Measurements from ENCODE around the gene LRFN2.

Gene LRFN2

DNA sequence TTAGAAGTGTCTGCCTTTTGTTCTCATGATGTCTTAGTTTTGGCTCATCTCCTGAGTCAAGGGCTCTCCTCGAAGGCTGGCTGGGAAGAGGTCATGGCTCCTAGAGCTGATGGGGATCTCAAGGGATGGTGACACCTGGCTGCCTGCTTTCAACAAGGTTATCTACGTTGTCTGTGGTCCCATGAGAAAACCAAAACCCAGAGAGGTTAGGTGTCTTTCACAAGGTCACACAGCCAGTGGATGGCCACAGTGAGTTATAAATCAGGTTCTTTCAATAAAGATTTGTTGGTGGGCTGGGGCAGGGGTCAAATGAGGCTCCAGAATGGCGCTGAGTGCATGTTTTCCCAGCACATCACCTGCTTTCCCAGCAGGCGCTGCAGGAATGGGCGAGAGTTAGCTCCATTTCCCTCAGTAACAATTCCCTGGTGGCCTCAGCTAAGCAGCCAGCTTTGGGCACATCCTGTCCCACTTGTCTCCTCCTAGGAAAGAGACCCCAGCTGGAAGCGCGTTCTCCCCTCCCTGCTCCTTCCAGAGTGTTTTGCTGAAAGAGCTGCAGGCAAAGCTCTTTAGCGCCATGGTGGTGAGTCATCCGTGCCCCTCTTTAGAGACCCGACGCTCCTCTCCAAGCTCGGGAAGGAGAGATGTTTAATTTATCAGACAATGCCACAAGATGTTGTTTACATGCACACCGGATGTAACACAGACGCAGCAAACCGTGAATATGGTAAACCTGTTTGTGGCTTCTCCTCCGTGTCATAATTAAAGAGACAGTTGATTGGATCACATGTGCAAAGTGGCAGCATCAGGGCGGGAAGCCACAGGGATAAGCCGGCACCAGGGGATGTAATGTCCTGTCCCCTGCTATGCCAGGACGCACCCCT is 109.7 kb downstream of the LRFN2 start:
- DNase-seq (ENCODE audit: low spot score): no peak

DNA sequence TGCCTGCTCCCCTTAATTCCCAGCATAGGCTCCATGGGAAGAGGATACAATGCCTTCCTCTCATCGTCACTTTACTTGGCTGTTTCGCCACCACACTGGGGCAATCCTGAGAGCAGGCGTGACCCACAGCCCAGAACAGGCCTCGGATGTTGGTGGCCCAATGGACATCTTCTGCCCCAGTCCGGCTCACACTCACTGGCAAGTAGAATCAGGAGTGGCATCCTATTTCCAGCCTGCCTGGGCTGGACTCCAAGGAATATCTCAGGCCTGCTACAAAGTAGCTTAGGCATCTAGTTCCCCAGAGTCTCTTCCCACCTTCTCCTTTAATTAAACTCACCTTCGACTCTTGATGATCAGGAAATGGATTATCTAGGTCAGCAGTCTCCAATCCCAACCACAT is 110.5 kb downstream of the LRFN2 start:
- DNase-seq (ENCODE audit: low spot score): no peak

DNA sequence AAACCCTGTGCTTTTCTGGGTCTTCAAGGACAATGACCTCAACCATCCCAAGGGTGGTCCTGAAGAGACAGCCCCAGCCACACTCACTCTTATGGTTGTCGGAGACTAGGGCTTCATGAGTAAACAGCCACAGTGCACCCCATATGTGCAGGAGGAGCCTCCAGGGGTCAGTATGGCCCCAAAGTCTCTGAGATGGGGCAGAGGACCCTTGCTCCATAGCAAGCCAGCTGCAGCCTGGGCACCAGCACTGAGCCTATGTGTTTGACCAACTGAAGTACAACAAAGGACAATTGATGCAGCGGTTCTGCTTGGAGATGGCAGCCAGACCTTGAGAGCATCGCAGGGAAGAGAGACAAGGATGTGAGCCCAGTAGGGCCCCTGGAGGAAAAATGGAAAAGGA is 112.2 kb downstream of the LRFN2 start:
- DNase-seq (ENCODE audit: low spot score): no peak

DNA sequence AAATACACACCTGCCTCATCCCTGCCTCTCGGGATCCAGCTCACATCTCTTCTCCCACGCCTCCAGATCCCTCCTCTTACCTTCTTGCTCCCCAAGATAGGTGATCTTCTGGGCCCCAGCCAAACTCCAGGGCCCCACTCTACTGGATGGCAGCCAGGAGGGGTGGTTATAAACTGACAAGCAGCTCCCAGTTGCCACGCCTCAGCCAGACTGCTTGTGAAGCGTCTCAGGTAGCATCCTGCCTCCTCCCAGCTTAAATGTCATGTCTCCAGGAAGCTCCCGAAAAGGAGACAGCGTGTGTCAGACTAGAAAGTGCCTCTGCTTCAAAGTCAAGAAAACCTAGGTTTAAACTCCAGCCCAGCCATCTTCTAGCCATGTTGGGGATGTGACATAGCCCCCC is 114.1 kb downstream of the LRFN2 start:
- no peak for DNase-seq (ENCODE audit: low spot score)

DNA sequence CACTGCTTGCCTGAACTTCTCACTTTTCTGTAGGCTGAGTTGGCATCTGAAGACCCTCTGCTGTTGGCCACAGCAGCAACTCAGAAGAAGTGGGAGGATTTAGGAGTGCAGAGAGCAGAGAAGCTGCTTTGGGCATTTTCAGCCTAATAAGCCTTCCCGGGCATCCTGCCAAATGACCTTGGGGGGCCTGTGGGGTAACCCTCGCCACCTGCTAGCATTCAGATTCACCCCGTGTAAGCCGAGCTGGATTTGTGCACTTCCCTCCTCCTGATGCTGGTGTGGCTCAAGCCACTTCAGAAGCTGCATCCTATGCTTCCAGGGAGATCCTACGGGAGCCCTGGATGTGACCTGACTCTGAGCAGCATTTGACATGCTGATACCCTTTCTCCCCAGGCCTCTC is 114.8 kb downstream of the LRFN2 start:
- no peak for DNase-seq (ENCODE audit: low spot score)

DNA sequence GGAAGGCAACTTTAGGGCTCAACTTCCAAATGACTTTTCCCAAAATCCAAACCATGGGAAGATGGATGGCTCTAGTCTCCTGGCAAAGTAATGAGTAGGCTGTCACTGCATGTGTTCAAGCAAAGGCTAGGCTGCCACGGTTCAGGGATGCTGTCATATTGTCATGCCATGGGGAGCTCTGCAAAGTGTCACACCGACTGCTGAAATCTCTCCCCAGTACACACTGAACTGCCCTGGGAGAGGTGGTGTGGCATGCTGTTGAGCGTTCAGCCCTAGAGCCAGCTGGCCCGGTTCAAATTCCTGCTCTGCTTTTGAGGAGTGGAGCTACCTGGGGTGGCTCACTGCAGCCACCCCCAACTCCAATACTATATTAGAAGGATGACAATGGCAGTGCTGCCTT is 115.9 kb downstream of the LRFN2 start:
- no peak for DNase-seq (ENCODE audit: low spot score)

DNA sequence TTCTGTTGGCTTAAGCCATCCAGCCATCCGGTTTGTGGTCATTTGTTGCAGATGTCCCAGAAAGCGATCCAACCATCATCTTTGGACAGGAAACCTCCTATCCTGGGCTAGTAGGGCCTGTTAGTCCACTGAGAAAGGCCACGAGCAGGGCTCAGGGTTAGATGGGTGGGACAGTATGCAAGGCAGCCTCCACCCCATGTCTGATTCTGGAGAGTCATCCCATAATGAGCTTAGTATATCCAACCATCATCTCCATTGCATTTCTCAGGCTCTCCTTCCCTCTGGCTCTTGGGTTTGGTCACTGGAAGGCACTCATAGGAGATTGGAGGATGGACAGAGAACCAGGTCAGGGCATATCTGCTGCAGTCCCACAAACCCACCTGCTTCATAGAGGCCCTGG is 117.8 kb downstream of the LRFN2 start:
- no peak for DNase-seq (ENCODE audit: low spot score)

DNA sequence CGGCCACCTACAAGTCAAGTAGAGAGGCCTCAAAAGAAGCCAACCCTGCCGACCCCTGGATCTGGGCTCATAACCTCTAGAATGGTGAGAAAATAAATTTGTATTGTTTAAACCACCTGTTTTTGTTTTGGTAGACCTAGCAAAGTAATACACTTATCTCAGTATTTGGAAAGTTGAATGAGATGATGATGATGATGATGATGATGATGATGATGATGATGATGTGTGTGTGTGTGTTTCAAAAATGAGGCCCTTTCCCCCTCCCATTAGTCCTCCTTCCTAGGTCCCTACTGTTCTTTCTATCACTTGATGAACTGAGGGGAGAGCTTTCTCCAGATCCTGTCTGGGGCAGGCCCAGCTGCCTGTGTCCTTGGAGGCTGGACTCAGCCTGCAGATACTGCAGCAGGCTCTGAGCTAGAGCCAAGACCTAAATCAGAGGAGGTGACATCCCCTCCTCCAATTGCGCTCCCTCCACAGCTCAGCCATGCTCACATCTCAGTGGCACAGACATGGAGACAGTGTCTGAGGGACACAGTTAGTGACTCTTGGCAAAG is 120.1 kb downstream of the LRFN2 start:
- DNase-seq (ENCODE audit: low spot score): no peak

DNA sequence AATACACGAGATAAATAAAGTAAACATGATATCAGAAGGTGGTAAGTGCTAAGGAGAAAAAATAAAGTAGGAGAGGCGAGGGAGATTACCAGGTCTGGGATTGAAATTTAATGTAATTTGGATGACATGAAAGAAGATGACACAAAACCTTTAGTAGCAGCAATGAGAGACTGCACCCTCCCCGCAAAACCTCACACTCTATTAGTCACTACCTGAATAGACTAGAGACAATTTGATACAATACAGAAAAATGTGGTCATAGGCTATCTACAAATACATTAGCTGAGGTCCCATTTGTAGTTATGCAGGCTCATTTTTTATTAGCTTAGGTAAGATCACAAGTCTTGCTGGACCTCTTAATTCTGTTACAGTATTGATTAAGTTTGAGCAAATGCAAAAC is 125.5 kb downstream of the LRFN2 start:
- no peak for DNase-seq (ENCODE audit: low spot score)

DNA sequence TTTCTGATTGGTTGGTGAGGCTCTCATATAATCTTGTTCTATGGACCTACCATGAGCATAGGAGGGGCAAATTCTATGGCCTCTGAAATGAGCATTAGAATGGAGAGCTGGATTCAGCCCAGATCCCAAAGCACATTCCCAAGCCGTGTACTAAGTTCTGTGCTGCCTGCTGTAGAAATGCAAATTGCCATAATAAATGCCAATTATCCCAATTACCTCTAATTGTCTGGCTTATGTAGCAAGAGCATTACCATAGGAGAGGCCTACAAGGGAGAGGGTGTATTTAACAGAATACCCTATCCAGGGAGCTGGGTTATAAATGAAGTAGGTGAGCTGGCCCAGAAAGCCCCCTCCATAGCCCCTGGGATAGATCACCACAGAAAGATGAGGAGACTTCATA is 126.8 kb downstream of the LRFN2 start:
- DNase-seq (ENCODE audit: low spot score): no peak

DNA sequence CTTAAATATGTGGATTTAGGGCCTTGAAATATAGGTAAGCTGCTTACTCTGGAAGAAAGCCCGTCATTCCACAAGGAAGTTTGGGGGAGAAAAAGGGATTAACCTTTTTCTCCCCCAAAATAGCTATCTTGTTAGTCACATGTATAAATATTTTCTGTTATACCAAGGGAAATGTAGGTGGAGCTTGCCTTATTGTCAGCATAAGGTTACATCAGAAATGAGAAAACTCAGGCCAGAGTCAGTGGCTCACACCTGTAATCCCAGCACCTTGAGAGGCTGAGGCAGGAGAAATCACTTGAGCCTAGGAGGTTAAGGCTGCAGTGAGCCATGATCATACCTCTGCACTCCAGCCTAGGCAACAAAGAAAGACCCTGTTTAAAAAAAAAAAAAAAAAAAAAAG is 129.9 kb downstream of the LRFN2 start:
- no peak for DNase-seq (ENCODE audit: low spot score)

DNA sequence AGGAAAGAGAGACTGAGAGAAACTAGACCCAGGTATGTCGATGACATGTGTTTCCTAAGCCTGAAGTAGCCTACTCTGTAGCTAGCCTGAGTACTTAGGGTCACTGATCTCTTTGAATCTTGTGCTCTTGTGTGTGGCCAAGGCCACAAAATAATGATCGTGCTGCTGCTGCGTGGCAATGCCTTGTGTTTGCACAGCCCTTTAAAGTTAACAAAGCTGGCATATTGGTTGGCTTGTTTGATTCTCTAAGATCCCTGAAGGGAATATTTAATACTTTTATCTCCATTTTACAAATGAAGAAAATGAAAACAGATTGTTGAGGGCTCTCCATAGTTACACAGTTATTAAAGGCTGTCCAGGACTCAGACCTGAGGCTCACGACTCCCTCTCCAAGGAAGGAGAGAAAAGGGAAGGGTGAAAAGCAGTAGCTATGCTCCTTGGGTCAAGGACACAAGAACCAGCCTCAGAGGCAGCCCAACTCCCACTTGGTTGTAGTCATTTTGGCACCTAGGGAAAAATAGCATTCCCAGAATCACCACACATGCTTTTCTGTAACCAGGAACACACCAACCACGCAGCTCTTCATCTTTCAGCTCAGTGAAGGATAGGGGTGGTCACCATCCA is 130.7 kb downstream of the LRFN2 start:
- no peak for DNase-seq (ENCODE audit: low spot score)

DNA sequence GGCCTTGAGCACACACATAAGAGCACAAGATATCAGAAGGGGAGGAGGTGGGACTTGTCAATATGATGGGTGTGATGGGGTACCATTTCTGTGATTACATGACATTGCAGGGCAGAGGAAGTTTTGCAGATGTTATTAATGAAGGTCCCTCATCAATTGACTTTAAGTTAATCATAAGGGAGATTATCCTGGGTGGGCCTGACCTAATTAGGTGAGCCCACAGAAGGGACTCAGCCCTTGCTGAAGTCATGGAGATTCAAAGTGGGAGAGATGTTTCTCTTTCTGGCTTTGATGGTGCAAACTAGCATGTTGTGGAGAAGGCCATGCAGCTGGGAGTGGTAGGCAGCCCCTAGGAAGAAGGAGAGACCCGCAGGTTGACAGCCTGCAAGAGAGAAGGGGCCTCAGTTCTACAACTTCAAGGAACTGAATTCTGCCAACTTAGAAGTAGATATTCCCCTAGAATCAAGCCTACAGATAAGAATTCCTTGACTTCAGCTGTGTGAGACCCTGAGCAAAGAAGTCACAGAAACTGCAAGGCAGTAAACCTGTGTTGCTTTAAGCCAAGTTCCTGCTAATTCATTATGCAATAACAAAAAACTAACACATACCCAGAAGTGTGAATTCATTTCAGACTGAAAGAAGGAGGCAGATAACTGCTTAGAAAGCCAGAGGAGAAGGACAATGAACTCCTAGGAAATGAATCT is 131.3 kb downstream of the LRFN2 start:
- no peak for DNase-seq (ENCODE audit: low spot score)

DNA sequence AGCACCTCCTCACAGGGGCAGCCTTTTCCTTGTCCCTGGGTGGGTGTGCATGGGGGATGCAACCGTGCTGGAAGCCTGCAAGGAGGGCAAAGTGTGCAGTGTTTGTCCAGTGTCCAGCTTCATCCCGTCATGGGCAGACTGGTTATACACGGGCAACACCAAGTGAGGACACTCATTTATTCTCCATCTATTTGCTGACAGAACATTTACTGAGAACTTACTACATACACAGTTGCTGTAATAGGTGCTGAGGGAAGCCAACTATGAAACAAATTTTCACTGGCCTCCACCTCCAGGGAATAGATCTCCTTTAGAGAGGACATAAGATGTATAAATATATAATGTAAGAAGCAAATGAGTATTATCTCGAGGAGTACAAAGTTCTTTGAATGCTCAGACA is 136.7 kb downstream of the LRFN2 start:
- DNase-seq (ENCODE audit: low spot score): no peak

DNA sequence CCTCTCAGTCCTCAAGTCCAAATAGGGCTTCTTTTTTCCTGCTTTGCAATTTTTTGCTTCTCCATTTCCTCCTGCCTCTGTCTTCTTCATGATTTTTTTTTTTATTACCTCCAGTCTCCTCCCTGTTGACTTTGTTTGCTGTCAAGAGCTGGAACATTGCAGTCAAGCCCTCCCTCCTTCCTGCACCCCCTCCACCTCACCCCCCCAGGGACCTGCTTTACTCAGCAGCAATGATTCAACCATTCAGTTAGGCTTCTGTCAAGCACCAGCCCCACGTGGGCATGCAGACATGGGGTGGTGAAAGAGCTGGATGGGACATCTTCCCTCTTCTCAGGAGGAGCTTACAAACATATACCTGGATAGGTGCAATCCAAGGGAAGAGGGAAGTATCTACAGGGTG is 142.4 kb downstream of the LRFN2 start:
- no peak for DNase-seq (ENCODE audit: low spot score)

DNA sequence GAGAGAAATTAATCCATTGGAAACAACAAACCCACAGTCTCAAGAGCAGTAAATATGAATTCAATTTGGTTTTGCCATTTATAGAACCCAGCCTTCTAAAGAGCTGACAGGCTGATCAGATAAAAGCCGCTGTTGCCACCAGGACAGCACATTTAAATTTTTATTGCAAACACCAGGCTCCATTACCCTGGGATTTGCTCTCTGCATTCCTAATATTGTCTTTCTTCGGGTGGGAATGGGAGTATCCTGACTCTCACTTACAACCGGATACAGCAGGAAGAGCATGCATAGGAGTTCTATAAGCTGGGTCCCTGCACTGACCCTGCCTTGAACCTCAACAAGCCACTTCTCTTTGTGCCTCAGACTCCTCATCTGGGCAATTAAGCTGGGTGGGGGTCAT is 142.9 kb downstream of the LRFN2 start:
- DNase-seq (ENCODE audit: low spot score): no peak

DNA sequence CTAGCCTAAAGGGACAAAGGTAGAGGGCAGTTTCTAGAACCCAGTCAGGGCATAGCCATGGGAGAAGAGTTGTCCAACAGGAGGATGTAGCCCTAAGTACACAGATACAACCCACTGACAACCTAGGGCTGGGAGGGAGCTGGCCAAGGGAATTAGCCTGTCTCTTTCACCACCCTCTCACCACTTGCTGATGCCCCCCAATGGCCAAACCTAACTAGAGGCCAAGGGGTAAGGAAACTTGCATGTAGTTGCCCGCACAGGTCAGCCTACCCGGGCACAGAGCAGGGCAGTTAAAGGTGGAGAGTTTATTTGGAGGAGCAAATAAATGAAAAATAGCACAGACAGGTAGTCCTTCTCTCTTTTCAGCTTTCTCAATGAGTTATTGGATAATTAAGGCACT is 143.3 kb downstream of the LRFN2 start:
- DNase-seq (ENCODE audit: low spot score): no peak

DNA sequence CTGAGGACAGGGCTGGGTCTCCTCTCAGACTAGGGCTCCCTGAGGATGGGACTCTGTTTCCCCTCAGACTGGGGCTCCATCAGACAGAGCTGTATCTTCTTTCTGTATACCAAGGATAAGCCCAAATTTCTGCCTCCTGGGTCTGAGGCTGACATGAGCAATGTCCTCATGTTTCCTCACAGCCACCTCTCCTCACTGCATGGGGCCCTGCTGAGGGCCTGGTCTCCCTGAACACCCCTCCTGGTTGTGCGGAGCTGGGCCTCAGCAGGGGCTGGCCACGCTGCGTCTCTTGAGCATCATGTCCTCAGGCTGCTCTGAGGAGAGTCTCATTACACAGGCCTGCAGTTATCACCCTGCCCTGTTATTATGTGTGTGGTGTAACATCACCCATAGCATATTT is 144.6 kb downstream of the LRFN2 start:
- no peak for DNase-seq (ENCODE audit: low spot score)

DNA sequence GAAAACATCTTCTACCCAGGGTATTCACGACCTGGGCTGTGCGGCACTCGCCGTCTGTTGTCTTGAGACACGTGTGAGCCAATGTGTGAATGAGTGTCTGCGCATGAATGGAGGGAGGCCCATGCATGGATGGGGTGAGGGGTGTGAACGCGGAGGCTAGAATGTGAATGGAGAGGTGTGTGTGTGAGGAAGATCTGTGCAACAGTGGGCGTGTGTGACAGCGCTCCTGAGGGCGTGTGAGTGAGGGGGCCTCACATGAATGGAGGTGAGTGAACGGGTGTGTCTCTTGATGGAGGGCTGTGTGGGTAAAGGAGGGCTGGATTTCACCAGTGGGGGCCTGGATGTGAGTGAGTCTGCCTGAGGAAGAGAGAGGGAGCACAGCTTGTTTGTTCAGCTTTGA is 146.0 kb downstream of the LRFN2 start:
- no peak for DNase-seq (ENCODE audit: low spot score)

DNA sequence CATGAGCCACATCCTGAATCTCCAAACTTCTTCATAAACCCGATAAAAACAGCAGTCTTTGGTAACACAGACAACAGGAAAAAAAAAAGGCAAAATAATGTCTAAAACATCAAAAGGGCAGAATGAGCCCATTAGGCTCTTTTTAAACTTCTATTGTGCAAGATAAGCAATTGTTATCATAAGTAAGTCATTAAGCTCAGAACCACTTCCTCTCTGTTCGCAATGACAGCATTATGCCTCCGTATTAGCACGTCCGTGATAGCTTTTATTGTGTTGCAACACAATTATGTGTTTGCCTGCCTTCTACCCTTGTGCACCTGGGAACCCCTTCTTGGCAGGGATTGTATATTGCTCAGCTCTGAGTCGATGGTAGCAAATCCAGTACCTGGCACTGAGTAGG is 147.1 kb downstream of the LRFN2 start:
- DNase-seq (ENCODE audit: low spot score): no peak

DNA sequence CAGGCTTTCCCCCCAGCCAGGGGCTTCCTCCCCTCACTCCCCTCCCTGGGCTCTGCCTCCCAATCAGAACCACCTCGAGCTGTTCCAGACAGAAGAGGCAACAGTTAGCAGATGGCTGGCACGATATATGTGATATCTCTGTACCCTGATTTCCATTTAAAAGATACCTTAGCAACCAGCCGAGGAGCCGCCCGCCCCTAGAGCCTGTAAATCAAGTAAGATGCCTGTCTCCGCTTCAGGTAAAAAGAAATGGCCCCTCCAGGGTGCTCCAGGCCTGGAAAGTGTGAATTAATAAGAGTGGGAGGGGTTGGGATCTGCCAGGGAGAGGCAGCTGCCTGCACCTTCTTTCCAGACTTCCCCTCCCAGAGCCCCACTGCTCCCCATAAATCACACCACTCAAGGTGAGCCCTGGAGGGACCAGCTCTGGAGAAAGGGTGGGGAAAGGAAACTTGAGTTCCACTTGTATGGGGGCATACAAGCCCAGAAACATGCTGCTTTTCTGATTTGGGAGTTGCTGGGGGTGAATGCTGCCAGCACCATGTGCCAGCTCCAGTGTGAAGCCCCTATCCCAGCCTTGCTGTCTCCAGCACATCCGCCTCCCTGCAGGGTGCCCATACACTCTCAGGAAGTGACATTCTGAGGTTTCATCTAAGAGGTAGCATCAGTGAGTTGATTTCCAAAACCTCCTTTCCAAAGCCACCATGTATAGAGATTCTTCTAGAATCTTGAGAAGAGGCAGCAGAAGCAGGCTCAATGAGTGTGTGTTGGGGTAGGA is 148.0 kb downstream of the LRFN2 start:
- DNase-seq (ENCODE audit: low spot score): no peak

DNA sequence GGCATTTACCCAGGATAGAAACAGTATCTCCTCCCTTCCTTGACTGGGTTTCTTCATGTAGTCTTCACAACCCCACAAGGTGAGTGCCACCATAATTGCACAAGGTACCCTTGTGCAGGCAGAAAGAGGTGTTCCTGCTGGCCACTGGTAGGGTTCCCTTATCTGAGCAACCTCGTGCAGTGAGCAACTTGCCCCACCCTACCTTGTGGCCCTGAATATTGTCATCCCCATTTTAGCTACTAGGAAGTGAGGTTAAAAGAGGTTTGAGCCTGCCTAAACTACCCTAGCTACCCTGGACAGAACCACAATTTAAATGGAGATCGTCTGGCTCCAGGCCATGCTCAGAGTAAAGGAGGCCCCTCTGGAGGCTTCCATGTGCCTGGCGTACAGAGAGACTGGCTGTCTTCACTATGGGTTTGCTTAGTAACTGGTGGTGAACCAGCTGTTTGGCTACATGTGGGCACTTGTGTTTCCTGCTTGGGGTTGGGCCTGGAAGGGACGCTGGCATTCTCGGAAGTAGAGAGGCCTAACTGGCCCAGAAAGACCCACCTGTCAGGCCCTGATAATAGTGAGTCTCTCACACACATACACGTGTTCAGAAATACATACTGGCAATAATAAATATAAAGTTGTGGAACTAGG is 148.8 kb downstream of the LRFN2 start:
- no peak for DNase-seq (ENCODE audit: low spot score)
